Mammary epithelial cell (primary cell): Measurements from ENCODE around the gene GPC1.

ENCODE experiments used
- CTCF ChIP-seq, 2 donors: IDR thresholded peaks in 1 of 2; conservative IDR thresholded peaks in 1 of 2; 2 replicates each; pipeline ENCODE4 v1.5.1; 2011 to 2012; ENCODE audit warnings: inconsistent platforms in 2 of 2, low read length in 2 of 2, mild to moderate bottlenecking in 2 of 2, control low read depth in 1 of 2, low read depth in 1 of 2; ENCODE audit not compliant: insufficient read depth in 1 of 2; ENCODE audit errors: extremely low read depth in 1 of 2
- EZH2 ChIP-seq: IDR thresholded peaks from 2 replicates; pipeline ENCODE4 v1.6.1; 2012; ENCODE audit warnings: low read length, inconsistent platforms, borderline replicate concordance

- TF ChIP-seq CTCF (conservative IDR thresholded peaks at IDR 0.05 in 1 of 2, IDR thresholded peaks at IDR 0.05 in 1 of 2; ENCODE audit: extremely low read depth in 1 of 2, insufficient read depth in 1 of 2, low read depth in 1 of 2, low read length in 2 of 2) (no peak), EZH2 (no peak)
Observed at GRCh38 chr2:240422658-240423329, 12.7 kb upstream of the GPC1 start.
